Endothelial cell of umbilical vein (primary cell): ENCODE results near the gene FRS2. TPM values are rescaled to one million over a fixed set of nuclear protein-coding genes. Genes with fewer than 3 reads are reported as not detected.

ENCODE experiments used
- BruUV-seq: library from RNA; stranded (reverse); fragments of 400-500 nt; replicated peaks from 2 replicates; lab custom pipeline; 2021; lab: Mats Ljungman, UMichigan
- CTCF ChIA-PET: fragments of 300-600, 350-600 bp; sonication (Branson Sonifier 250); formaldehyde crosslinking; loops from one replicate; lab custom pipeline; 2021; ENCODE audit warnings: antibody characterized with exemption, inconsistent platforms; lab: Charles Lee
- POLR2A ChIA-PET: fragments of 300-600, 350-600 bp; sonication (Branson Sonifier 250); formaldehyde crosslinking; loops from one replicate; lab custom pipeline; 2021; ENCODE audit warnings: antibody characterized with exemption, inconsistent platforms; lab: Charles Lee
- DNase-seq: peaks from one replicate; pipeline ENCODE4 v3.0.0-alpha.2; 2011; ENCODE audit warnings: low read depth, low spot score
- FAIRE-seq: peaks from 2 replicates; lab custom pipeline; 2011; peaks lifted over from hg19 to GRCh38; lab: Jason Lieb, UNC
- H2AFZ ChIP-seq: 2 replicates; pipeline ENCODE4 v1.6.0; 2012; ENCODE audit warnings: low read depth, low read length, control low read depth, inconsistent platforms
- H3K27ac ChIP-seq: 2 replicates; pipeline ENCODE4 v1.5.1; 2011; ENCODE audit warnings: low read depth, mild to moderate bottlenecking, control low read depth, low read length, moderate library complexity; ENCODE audit not compliant: insufficient read depth
- H3K27me3 ChIP-seq, 2 experiments: 2 replicates each; pipeline versions ENCODE4 v1.6.0 to v1.6.1; 2011; ENCODE audit warnings: low read length in 2 of 2, mixed read lengths in 1 of 2; ENCODE audit not compliant: control insufficient read depth in 2 of 2, insufficient read depth in 2 of 2
- H3K36me3 ChIP-seq, 2 experiments: 2 replicates in 1 of 2; 3 replicates in 1 of 2; pipeline ENCODE4 v1.5.1; 2011; ENCODE audit warnings: low read length in 2 of 2, mild to moderate bottlenecking in 1 of 2, moderate library complexity in 1 of 2; ENCODE audit not compliant: control insufficient read depth in 2 of 2, insufficient read depth in 2 of 2; ENCODE audit errors: extremely low read depth in 1 of 2
- H3K4me1 ChIP-seq: 3 replicates; pipeline ENCODE4 v1.5.1; 2011; ENCODE audit warnings: mild to moderate bottlenecking, low read length; ENCODE audit not compliant: control insufficient read depth, insufficient read depth; ENCODE audit errors: extremely low read depth
- H3K4me2 ChIP-seq: 2 replicates; pipeline ENCODE4 v1.6.1; 2011; ENCODE audit warnings: low read length, control low read depth, mixed read lengths; ENCODE audit not compliant: insufficient read depth
- H3K4me3 ChIP-seq, 3 experiments: fragments of 200-600 bp in 1 of 3; sonication (generic), shearing (Covaris generic) in 1 of 3; replicated peaks in 1 of 3; 2 replicates each; pipeline ENCODE4 v1.5.1; 2011 to 2016; ENCODE audit warnings: control low read depth in 3 of 3, low read length in 3 of 3, mild to moderate bottlenecking in 2 of 3, inconsistent platforms in 1 of 3, low read depth in 1 of 3, moderate library complexity in 1 of 3; ENCODE audit not compliant: insufficient read depth in 1 of 3
- H3K79me2 ChIP-seq: 2 replicates; pipeline ENCODE4 v1.6.0; 2012; ENCODE audit warnings: low read length, inconsistent platforms; ENCODE audit not compliant: control insufficient read depth, insufficient read depth
- H3K9ac ChIP-seq: replicated peaks from 2 replicates; pipeline ENCODE3; 2011; ENCODE audit warnings: low read length, control low read depth; ENCODE audit not compliant: insufficient read depth; ENCODE audit errors: extremely low read depth
- H3K9me1 ChIP-seq: replicated peaks from 3 replicates; pipeline ENCODE4 v1.6.0; 2011; ENCODE audit warnings: mild to moderate bottlenecking, low read length; ENCODE audit not compliant: control insufficient read depth, insufficient read depth; ENCODE audit errors: extremely low read depth
- H3K9me3 ChIP-seq: replicated peaks from 2 replicates; pipeline ENCODE4 v1.5.1; 2012; ENCODE audit warnings: low read length, inconsistent platforms; ENCODE audit not compliant: control insufficient read depth, insufficient read depth
- H4K20me1 ChIP-seq: replicated peaks from 2 replicates; pipeline ENCODE3; 2011; ENCODE audit warnings: mild to moderate bottlenecking, low read length; ENCODE audit not compliant: control insufficient read depth, insufficient read depth; ENCODE audit errors: extremely low read depth
- EZH2 ChIP-seq: IDR thresholded peaks from 2 replicates; pipeline ENCODE4 v1.6.1; 2012; ENCODE audit warnings: borderline replicate concordance, low read depth, mild to moderate bottlenecking, moderate library complexity, low read length, inconsistent platforms; ENCODE audit not compliant: severe bottlenecking
- FOS ChIP-seq: IDR thresholded peaks from 2 replicates; pipeline ENCODE4 v1.6.1; 2011; ENCODE audit warnings: mild to moderate bottlenecking, low read length, moderate library complexity, borderline replicate concordance; ENCODE audit not compliant: insufficient read depth
- GATA2 ChIP-seq: IDR thresholded peaks from 2 replicates; pipeline ENCODE4 v1.7.0; 2011; ENCODE audit warnings: low read depth, mild to moderate bottlenecking, moderate library complexity, mixed read lengths, low read length; ENCODE audit not compliant: insufficient read length, insufficient read depth
- JUN ChIP-seq: IDR thresholded peaks from 2 replicates; pipeline ENCODE4 v1.6.1; 2011; ENCODE audit warnings: borderline replicate concordance, low read depth; ENCODE audit not compliant: insufficient read length, insufficient read depth
- MAX ChIP-seq: IDR thresholded peaks from 2 replicates; pipeline ENCODE4 v1.6.1; 2011; ENCODE audit not compliant: insufficient read depth, insufficient read length
- MYC ChIP-seq: IDR thresholded peaks from one replicate; pipeline ENCODE4 v1.6.1; 2011; ENCODE audit warnings: mild to moderate bottlenecking, low read depth, low read length
- POLR2A ChIP-seq: IDR thresholded peaks from 2 replicates; pipeline ENCODE4 v1.6.1; 2012; ENCODE audit warnings: low read depth, mild to moderate bottlenecking, control low read depth, low read length
- POLR2AphosphoS5 ChIP-seq: IDR thresholded peaks from 2 replicates; pipeline ENCODE4 v1.6.1; 2012; ENCODE audit warnings: low read depth, mild to moderate bottlenecking, control low read depth, low read length, moderate library complexity; ENCODE audit not compliant: insufficient read depth
- dilution Hi-C: fragments of 300-500 bp; cut with MboI; formaldehyde crosslinking; loops from one replicate; pipeline ENCODE4 v1.15.0; 2019; ENCODE audit warnings: low sequenced_read_pairs; ENCODE audit not compliant: extremely low pct_ligation_motif_present
- intact Hi-C: fragments of 100-400 bp; cut with micrococcal nuclease; formaldehyde crosslinking; loops from one replicate; pipeline ENCODE4 v1.10.0; 2022
- polyA plus RNA-seq, 4 experiments: library from polyadenylated mRNA; depleted of rRNA in 3 of 4; stranded (reverse) in 3 of 4; unstranded in 1 of 4; fragments of >200 nt; gene quantifications; 2 replicates each; pipeline versions ENCODE4 v1.2.1 to v1.2.3, GENCODE V29; 2011 to 2012; ENCODE audit warnings: missing spikeins in 1 of 4
- total RNA-seq: library from RNA; stranded (reverse); gene quantifications from 2 replicates; pipeline ENCODE4 v1.2.3, GENCODE V29; 2021
- TF ChIP-seq, protein P1 (sequence below), 2 donors: IDR thresholded peaks; 1 replicate in 1 of 2; 2 replicates in 1 of 2; pipeline ENCODE4 v1.5.1; 2011; ENCODE audit warnings: low read length in 2 of 2, mild to moderate bottlenecking in 2 of 2, moderate library complexity in 2 of 2, control low read depth in 1 of 2, inconsistent platforms in 1 of 2, low read depth in 1 of 2; ENCODE audit not compliant: insufficient read depth in 1 of 2; ENCODE audit errors: extremely low read depth in 1 of 2

Gene FRS2
- total and polyA plus RNA-seq, 2 donors (not counting 3 experiments of a cell fraction or from before 2014, with no cell fraction given): 6.3 to 15.5 TPM

- Histone ChIP-seq H4K20me1 (peaks cover 17% of the 10 kb centered on the region), H3K4me2 (peak overlapping the region; percentile 89), H3K4me3 (peak overlapping the region in 2 of 3 experiments; percentile 53 to 89), H3K36me3 (no peaks in the 10 kb centered on the region), H3K9me1 (no peaks in the 10 kb centered on the region), H3K79me2 (peaks cover 62% of the 10 kb centered on the region), H3K27ac (no peak overlapping the region), H3K4me1 (peaks cover 12% of the 10 kb centered on the region), H3K9ac (peak overlapping the region; percentile 93), H2AFZ (no peak overlapping the region), H3K9me3 (no peaks in the 10 kb centered on the region), H3K27me3 (no peaks in the 10 kb centered on the region)
- no peak for TF ChIP-seq GATA2
- no peak for TF ChIP-seq POLR2AphosphoS5
- no peak for TF ChIP-seq JUN
- TF ChIP-seq EZH2: no peak
- TF ChIP-seq POLR2A: no peak
- no peak for TF ChIP-seq MYC
- TF ChIP-seq, protein P1, sequence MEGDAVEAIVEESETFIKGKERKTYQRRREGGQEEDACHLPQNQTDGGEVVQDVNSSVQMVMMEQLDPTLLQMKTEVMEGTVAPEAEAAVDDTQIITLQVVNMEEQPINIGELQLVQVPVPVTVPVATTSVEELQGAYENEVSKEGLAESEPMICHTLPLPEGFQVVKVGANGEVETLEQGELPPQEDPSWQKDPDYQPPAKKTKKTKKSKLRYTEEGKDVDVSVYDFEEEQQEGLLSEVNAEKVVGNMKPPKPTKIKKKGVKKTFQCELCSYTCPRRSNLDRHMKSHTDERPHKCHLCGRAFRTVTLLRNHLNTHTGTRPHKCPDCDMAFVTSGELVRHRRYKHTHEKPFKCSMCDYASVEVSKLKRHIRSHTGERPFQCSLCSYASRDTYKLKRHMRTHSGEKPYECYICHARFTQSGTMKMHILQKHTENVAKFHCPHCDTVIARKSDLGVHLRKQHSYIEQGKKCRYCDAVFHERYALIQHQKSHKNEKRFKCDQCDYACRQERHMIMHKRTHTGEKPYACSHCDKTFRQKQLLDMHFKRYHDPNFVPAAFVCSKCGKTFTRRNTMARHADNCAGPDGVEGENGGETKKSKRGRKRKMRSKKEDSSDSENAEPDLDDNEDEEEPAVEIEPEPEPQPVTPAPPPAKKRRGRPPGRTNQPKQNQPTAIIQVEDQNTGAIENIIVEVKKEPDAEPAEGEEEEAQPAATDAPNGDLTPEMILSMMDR (IDR thresholded peaks at IDR 0.05; ENCODE audit: extremely low read depth in 1 of 2, insufficient read depth in 1 of 2, low read depth in 1 of 2, low read length in 2 of 2): no peak
- no peak for TF ChIP-seq MAX
- TF ChIP-seq FOS: no peak
- BruUV-seq: no TSS peak
- ChIA-PET CTCF (interaction anchor here (1.2 to 2.1 kb wide), 2 partner anchors 99 to 115 kb away, joined by 7 to 10 read pairs; no protein-coding TSS in a partner anchor), POLR2A (no interaction called here)
- no peak for FAIRE-seq
- dilution Hi-C loops (no loop called here), intact Hi-C loops (loop anchor here (2.0 kb wide), 2 partner anchors 65 to 83 kb away; no protein-coding TSS in a partner anchor)
- no peak for DNase-seq
Measured at GRCh38 chr12:69471667-69472385, 1.6 kb downstream of the FRS2 start.
